ENCODE measurements around the gene CNGA1.
"Not testable (repeated sequence)": the region's sequence is repeated elsewhere in the genome, so short reads cannot be mapped to it uniquely, and the experiment has no call there.

DNA sequence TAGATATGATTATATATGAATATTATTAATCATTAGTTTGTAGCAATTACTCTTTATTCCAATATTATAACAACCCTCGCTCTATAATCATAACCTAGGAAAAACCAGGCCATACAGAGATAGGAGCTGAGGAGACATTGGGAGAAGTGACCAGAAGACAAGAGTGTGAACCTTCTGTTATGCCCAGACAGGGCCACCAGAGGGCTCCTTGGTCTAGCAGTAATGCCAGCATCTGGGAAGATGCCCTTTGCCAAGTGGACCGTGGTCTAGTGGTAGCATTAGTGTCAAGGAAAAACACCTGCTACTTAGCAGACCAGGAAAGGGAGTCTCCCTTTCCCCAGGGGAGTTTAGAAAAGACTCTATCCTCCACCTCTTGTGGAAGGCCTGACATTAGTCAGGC, 12.9 kb downstream of the CNGA1 start:
- not testable (repeated sequence) for TF ChIP-seq FOXM1 (IDR thresholded peaks at IDR 0.05; ENCODE audit: borderline replicate concordance); SP1 (IDR thresholded peaks at IDR 0.05); ELF4 (IDR thresholded peaks at IDR 0.05); FOXK2 (IDR thresholded peaks at IDR 0.05); ZNF384 (IDR thresholded peaks at IDR 0.05); SUZ12 (IDR thresholded peaks at IDR 0.05); FOXA1 (IDR thresholded peaks at IDR 0.05); TARDBP (IDR thresholded peaks at IDR 0.05); CTBP1 (IDR thresholded peaks at IDR 0.05; ENCODE audit: borderline replicate concordance); ARNT (IDR thresholded peaks at IDR 0.05); HDGF (IDR thresholded peaks at IDR 0.05; ENCODE audit: borderline replicate concordance)
- TF ChIP-seq, protein P1, sequence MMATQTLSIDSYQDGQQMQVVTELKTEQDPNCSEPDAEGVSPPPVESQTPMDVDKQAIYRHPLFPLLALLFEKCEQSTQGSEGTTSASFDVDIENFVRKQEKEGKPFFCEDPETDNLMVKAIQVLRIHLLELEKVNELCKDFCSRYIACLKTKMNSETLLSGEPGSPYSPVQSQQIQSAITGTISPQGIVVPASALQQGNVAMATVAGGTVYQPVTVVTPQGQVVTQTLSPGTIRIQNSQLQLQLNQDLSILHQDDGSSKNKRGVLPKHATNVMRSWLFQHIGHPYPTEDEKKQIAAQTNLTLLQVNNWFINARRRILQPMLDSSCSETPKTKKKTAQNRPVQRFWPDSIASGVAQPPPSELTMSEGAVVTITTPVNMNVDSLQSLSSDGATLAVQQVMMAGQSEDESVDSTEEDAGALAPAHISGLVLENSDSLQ (IDR thresholded peaks at IDR 0.05): not testable (repeated sequence)

Measured in HEK293T (cell line).